ENCODE measurements around the gene CDIPT. TPM values are rescaled to one million over a fixed set of nuclear protein-coding genes. Genes with fewer than 3 reads are reported as not detected.

The CDIPT gene
- total and polyA plus RNA-seq, 2 of the 13 experiments (the other 11 are each of a cell fraction or from before 2014, with no cell fraction given): 54.9 to 97.5 TPM

DNA sequence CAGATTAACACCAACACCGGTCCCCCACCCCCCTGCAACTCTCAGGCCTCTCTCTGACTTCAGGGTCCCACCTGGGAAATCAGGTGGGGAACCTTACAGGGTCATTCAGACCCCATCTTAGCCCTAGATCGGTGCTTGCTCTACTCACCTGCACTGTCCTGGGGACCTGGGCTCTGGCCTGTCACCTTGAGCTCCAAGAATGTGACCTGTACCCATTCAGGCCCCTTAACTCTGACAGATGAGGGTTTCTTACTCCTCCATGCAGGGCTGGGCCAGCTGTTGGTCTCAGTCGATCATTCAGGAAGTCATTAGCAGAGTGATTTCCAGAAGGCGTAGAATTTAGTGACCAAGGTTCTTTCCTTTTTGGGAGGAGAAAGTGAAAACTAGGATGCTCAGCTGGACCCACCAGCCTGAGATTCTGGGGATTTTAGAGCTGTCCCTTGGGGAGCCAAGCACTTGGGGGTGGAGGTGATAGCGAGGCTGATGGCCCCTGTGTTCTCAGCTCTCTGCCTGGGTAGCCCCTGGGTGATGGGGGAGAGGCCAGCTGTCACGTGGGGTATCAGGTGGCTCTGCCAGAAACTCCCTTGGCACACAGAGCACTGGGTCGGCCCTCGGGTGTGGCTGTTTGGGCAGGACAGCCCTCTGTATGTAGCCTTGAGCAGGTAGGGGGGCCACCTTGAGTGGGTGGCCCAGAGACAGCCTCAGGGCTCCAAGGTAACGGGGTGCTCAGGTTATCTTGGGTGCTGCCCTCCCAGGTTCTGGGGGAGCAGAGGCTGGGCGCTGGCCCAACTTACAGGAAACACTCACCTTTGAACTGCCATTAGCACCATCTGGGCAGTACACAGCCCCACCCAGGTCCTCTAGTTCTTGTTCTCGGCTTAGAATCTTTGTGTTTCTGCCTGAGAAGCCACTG is 42.0 kb downstream of the CDIPT start (continued):
- TF ChIP-seq, protein P1, sequence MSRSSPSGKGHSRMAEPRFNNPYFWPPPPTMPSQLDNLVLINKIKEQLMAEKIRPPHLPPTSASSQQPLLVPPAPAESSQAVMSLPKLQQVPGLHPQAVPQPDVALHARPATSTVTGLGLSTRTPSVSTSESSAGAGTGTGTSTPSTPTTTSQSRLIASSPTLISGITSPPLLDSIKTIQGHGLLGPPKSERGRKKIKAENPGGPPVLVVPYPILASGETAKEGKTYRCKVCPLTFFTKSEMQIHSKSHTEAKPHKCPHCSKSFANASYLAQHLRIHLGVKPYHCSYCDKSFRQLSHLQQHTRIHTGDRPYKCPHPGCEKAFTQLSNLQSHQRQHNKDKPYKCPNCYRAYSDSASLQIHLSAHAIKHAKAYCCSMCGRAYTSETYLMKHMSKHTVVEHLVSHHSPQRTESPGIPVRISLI (CRISPR knock-in tag; IDR thresholded peaks at IDR 0.05; ENCODE audit: borderline replicate concordance): no peak
- TF ChIP-seq ZSCAN20 (CRISPR knock-in tag; IDR thresholded peaks at IDR 0.05; ENCODE audit: borderline replicate concordance): no peak
- no peak for TF ChIP-seq ATM (IDR thresholded peaks at IDR 0.05; ENCODE audit: borderline replicate concordance)
- TF ChIP-seq, protein P2, sequence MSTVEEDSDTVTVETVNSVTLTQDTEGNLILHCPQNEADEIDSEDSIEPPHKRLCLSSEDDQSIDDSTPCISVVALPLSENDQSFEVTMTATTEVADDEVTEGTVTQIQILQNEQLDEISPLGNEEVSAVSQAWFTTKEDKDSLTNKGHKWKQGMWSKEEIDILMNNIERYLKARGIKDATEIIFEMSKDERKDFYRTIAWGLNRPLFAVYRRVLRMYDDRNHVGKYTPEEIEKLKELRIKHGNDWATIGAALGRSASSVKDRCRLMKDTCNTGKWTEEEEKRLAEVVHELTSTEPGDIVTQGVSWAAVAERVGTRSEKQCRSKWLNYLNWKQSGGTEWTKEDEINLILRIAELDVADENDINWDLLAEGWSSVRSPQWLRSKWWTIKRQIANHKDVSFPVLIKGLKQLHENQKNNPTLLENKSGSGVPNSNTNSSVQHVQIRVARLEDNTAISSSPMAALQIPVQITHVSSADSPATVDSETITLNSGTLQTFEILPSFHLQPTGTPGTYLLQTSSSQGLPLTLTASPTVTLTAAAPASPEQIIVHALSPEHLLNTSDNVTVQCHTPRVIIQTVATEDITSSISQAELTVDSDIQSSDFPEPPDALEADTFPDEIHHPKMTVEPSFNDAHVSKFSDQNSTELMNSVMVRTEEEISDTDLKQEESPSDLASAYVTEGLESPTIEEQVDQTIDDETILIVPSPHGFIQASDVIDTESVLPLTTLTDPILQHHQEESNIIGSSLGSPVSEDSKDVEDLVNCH (CRISPR knock-in tag; IDR thresholded peaks at IDR 0.05): no peak
- TF ChIP-seq, protein P3, sequence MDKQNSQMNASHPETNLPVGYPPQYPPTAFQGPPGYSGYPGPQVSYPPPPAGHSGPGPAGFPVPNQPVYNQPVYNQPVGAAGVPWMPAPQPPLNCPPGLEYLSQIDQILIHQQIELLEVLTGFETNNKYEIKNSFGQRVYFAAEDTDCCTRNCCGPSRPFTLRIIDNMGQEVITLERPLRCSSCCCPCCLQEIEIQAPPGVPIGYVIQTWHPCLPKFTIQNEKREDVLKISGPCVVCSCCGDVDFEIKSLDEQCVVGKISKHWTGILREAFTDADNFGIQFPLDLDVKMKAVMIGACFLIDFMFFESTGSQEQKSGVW (CRISPR knock-in tag; IDR thresholded peaks at IDR 0.05; ENCODE audit: borderline replicate concordance): no peak
- no peak for TF ChIP-seq EZH2 (conservative IDR thresholded peaks at IDR 0.05; ENCODE audit: low read depth, low read length)
- TF ChIP-seq ZNF615 (CRISPR knock-in tag; IDR thresholded peaks at IDR 0.05; ENCODE audit: borderline replicate concordance): no peak; the same call in 1 of the 2 replicates
- no peak for TF ChIP-seq ZNF468 (CRISPR knock-in tag; IDR thresholded peaks at IDR 0.05)
- TF ChIP-seq, protein P4, sequence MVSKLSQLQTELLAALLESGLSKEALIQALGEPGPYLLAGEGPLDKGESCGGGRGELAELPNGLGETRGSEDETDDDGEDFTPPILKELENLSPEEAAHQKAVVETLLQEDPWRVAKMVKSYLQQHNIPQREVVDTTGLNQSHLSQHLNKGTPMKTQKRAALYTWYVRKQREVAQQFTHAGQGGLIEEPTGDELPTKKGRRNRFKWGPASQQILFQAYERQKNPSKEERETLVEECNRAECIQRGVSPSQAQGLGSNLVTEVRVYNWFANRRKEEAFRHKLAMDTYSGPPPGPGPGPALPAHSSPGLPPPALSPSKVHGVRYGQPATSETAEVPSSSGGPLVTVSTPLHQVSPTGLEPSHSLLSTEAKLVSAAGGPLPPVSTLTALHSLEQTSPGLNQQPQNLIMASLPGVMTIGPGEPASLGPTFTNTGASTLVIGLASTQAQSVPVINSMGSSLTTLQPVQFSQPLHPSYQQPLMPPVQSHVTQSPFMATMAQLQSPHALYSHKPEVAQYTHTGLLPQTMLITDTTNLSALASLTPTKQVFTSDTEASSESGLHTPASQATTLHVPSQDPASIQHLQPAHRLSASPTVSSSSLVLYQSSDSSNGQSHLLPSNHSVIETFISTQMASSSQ (IDR thresholded peaks at IDR 0.05; ENCODE audit: low read depth): no peak
- TF ChIP-seq, protein P4 (CRISPR knock-in tag; IDR thresholded peaks at IDR 0.05; ENCODE audit: borderline replicate concordance): no peak
- 0 out of 2 replicates have a peak, but pooled peaks have one; percentile 40 for TF ChIP-seq ZNF747 (CRISPR knock-in tag; IDR thresholded peaks at IDR 0.05; ENCODE audit: borderline replicate concordance)
- peak; percentile 26; the same call in 1 of the 2 replicates for TF ChIP-seq ZNF543 (CRISPR knock-in tag; IDR thresholded peaks at IDR 0.05)
- TF ChIP-seq, protein P5, sequence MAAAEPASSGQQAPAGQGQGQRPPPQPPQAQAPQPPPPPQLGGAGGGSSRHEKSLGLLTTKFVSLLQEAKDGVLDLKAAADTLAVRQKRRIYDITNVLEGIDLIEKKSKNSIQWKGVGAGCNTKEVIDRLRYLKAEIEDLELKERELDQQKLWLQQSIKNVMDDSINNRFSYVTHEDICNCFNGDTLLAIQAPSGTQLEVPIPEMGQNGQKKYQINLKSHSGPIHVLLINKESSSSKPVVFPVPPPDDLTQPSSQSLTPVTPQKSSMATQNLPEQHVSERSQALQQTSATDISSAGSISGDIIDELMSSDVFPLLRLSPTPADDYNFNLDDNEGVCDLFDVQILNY (CRISPR knock-in tag; conservative IDR thresholded peaks at IDR 0.05): no peak
- no peak for TF ChIP-seq NCOA5 (CRISPR knock-in tag; IDR thresholded peaks at IDR 0.05)
- TF ChIP-seq ZNF20 (CRISPR knock-in tag; IDR thresholded peaks at IDR 0.05): no peak
- TF ChIP-seq, protein P6, sequence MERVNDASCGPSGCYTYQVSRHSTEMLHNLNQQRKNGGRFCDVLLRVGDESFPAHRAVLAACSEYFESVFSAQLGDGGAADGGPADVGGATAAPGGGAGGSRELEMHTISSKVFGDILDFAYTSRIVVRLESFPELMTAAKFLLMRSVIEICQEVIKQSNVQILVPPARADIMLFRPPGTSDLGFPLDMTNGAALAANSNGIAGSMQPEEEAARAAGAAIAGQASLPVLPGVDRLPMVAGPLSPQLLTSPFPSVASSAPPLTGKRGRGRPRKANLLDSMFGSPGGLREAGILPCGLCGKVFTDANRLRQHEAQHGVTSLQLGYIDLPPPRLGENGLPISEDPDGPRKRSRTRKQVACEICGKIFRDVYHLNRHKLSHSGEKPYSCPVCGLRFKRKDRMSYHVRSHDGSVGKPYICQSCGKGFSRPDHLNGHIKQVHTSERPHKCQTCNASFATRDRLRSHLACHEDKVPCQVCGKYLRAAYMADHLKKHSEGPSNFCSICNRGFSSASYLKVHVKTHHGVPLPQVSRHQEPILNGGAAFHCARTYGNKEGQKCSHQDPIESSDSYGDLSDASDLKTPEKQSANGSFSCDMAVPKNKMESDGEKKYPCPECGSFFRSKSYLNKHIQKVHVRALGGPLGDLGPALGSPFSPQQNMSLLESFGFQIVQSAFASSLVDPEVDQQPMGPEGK (CRISPR knock-in tag; IDR thresholded peaks at IDR 0.05): peak; percentile 33; the same call in 1 of the 2 replicates
